Ishikawa (cell line): Measurements from ENCODE around the gene NDUFAF2.

Experiments
- CEBPB ChIP-seq: IDR thresholded peaks from 2 replicates; pipeline ENCODE4 v1.6.1; 2012
- CREB1 ChIP-seq: IDR thresholded peaks from 2 replicates; pipeline ENCODE4 v1.6.1; 2012; ENCODE audit warnings: low read depth
- EP300 ChIP-seq: IDR thresholded peaks from 2 replicates; pipeline ENCODE4 v1.6.1; 2012; ENCODE audit warnings: borderline replicate concordance
- FOXM1 ChIP-seq: IDR thresholded peaks from 2 replicates; pipeline ENCODE4 v1.6.1; 2012; ENCODE audit warnings: low read depth, borderline replicate concordance
- MAX ChIP-seq: IDR thresholded peaks from 2 replicates; pipeline ENCODE4 v1.6.1; 2012
- NFIC ChIP-seq: IDR thresholded peaks from 2 replicates; pipeline ENCODE4 v1.6.1; 2012
- RAD21 ChIP-seq: IDR thresholded peaks from 2 replicates; pipeline ENCODE4 v1.6.1; 2012; ENCODE audit warnings: low read depth
- REST ChIP-seq: IDR thresholded peaks from 2 replicates; pipeline ENCODE4 v1.6.1; 2012; ENCODE audit warnings: low read depth, mild to moderate bottlenecking
- TAF1 ChIP-seq: IDR thresholded peaks from 2 replicates; pipeline ENCODE4 v1.6.1; 2012; ENCODE audit warnings: low read depth, mild to moderate bottlenecking
- TEAD4 ChIP-seq: IDR thresholded peaks from 2 replicates; pipeline ENCODE4 v1.6.1; 2012
- USF1 ChIP-seq: IDR thresholded peaks from 2 replicates; pipeline ENCODE4 v1.6.1; 2012
- YY1 ChIP-seq: IDR thresholded peaks from 2 replicates; pipeline ENCODE4 v1.6.1; 2012; ENCODE audit warnings: low read depth
- ZBTB7A ChIP-seq: IDR thresholded peaks from 2 replicates; pipeline ENCODE4 v1.6.1; 2012; ENCODE audit warnings: low read depth

The NDUFAF2 gene

GRCh38 chr5:60944904-60945812, at the start of gene NDUFAF2, which contains the start of gene ERCC8:
NDUFAF2 (plus strand) TSS chr5:60945205; CDS start chr5:60945256, 51 bp downstream.
ERCC8 (minus strand) TSS chr5:60945070; CDS start chr5:60945008, 62 bp downstream.
- TF ChIP-seq YY1 = peak; percentile 97
- TF ChIP-seq ZBTB7A = no peak; the same call in 1 of the 2 replicates
- TF ChIP-seq FOXM1 = no peak
- TF ChIP-seq MAX = peak; percentile 69
- no peak for TF ChIP-seq TEAD4
- no peak for TF ChIP-seq RAD21
- peak; percentile 77 for TF ChIP-seq TAF1
- TF ChIP-seq REST = no peak

GRCh38 chr5:60896991-60897390, 48.0 kb upstream of the NDUFAF2 start:
- TF ChIP-seq REST (no peak), ZBTB7A (no peak)

- TF ChIP-seq REST = no peak
- no peak for TF ChIP-seq TAF1
These were observed 41.6 kb upstream of the NDUFAF2 start for GRCh38 chr5:60903356-60903755.

- TF ChIP-seq CREB1 (no peak), USF1 (no peak), TAF1 (no peak), EP300 (no peak), FOXM1 (no peak)
These were observed 28.4 kb upstream of the NDUFAF2 start for GRCh38 chr5:60916646-60917045.

GRCh38 chr5:60918466-60918865, 26.5 kb upstream of the NDUFAF2 start:
- TF ChIP-seq NFIC (no peak), FOXM1 (no peak), CEBPB (no peak), CREB1 (no peak), EP300 (no peak), MAX (no peak), USF1 (no peak), RAD21 (no peak), TEAD4 (no peak), REST (no peak), YY1 (no peak), ZBTB7A (no peak), TAF1 (no peak)
